Fibroblast of lung (primary cell): ENCODE data around the gene MYO5B. TPM values are rescaled to one million over a fixed set of nuclear protein-coding genes. Genes with fewer than 3 reads are reported as not detected.

ENCODE experiments used
- DNase-seq, 2 donors: peaks; one replicate each; pipeline versions ENCODE4 v3.0.0 to v3.0.0-alpha.2; 2010; ENCODE audit warnings: low read depth in 2 of 2
- H2AFZ ChIP-seq: 2 replicates; pipeline ENCODE4 v1.5.1; 2012; ENCODE audit warnings: low read length, control low read depth, inconsistent platforms
- H3K27ac ChIP-seq: 2 replicates; pipeline ENCODE4 v1.5.1; 2011; ENCODE audit warnings: low read length, control low read depth; ENCODE audit not compliant: insufficient read depth
- H3K27me3 ChIP-seq: 2 replicates; pipeline ENCODE4 v1.5.1; 2011; ENCODE audit warnings: mild to moderate bottlenecking, low read length; ENCODE audit not compliant: control insufficient read depth, insufficient read depth
- H3K36me3 ChIP-seq: 2 replicates; pipeline ENCODE4 v1.5.1; 2011; ENCODE audit warnings: low read length; ENCODE audit not compliant: control insufficient read depth, insufficient read depth
- H3K4me1 ChIP-seq: 2 replicates; pipeline ENCODE4 v1.5.1; 2011; ENCODE audit warnings: low read length; ENCODE audit not compliant: control insufficient read depth, insufficient read depth; ENCODE audit errors: extremely low read depth
- H3K4me2 ChIP-seq: 2 replicates; pipeline ENCODE4 v1.5.1; 2011; ENCODE audit warnings: low read length, control low read depth; ENCODE audit not compliant: insufficient read depth; ENCODE audit errors: extremely low read depth
- H3K4me3 ChIP-seq, 4 experiments: fragments of 200-600 bp in 1 of 4; sonication (generic) in 1 of 4; replicated peaks in 1 of 4; 2 replicates each; pipeline ENCODE4 v1.5.1; 2011 to 2016; ENCODE audit warnings: low read length in 4 of 4, low read depth in 3 of 4, mild to moderate bottlenecking in 3 of 4, control low read depth in 2 of 4, inconsistent platforms in 1 of 4, mixed read lengths in 1 of 4; ENCODE audit not compliant: insufficient read depth in 1 of 4; ENCODE audit errors: control extremely low read depth in 1 of 4
- H3K79me2 ChIP-seq: 2 replicates; pipeline ENCODE4 v1.5.1; 2012; ENCODE audit warnings: mild to moderate bottlenecking, low read length, inconsistent platforms; ENCODE audit not compliant: control insufficient read depth, insufficient read depth
- H3K9ac ChIP-seq: 2 replicates; pipeline ENCODE4 v1.5.1; 2011; ENCODE audit warnings: mild to moderate bottlenecking, low read length, control low read depth; ENCODE audit not compliant: insufficient read depth
- H3K9me3 ChIP-seq: 2 replicates; pipeline ENCODE4 v1.5.1; 2012; ENCODE audit warnings: low read depth, low read length; ENCODE audit not compliant: control insufficient read depth, insufficient read depth
- H4K20me1 ChIP-seq: 2 replicates; pipeline ENCODE4 v1.5.1; 2011; ENCODE audit warnings: low read length; ENCODE audit not compliant: control insufficient read depth, insufficient read depth; ENCODE audit errors: extremely low read depth
- CTCF ChIP-seq, 2 donors: IDR thresholded peaks in 1 of 2; conservative IDR thresholded peaks in 1 of 2; 1 replicate in 1 of 2; 2 replicates in 1 of 2; pipeline ENCODE4 v1.5.1; 2011 to 2012; ENCODE audit warnings: low read length in 2 of 2, control low read depth in 1 of 2, inconsistent platforms in 1 of 2, low read depth in 1 of 2, mild to moderate bottlenecking in 1 of 2
- EZH2 ChIP-seq: IDR thresholded peaks from 2 replicates; pipeline ENCODE4 v1.5.1; 2012; ENCODE audit warnings: low read length, control low read depth, mild to moderate bottlenecking; ENCODE audit errors: missing control alignments
- polyA plus RNA-seq, 2 donors: library from polyadenylated mRNA; depleted of rRNA in 1 of 2; stranded (reverse) in 1 of 2; unstranded in 1 of 2; fragments of >200 nt; gene quantifications; 2 replicates each; pipeline ENCODE4 v1.2.1, GENCODE V29; 2011 to 2012; ENCODE audit warnings: missing spikeins in 1 of 2
- total RNA-seq: library from RNA; depleted of rRNA; stranded (reverse); fragments of >200 nt; gene quantifications from 2 replicates; pipeline ENCODE4 v1.2.1, GENCODE V29; 2014

MYO5B gene
- total and polyA plus RNA-seq, 2 donors (not counting 1 experiment from before 2014, with no cell fraction given): under 0.01 to 0.06 TPM

- TF ChIP-seq CTCF (conservative IDR thresholded peaks at IDR 0.05 in 1 of 2, IDR thresholded peaks at IDR 0.05 in 1 of 2; ENCODE audit: low read depth in 1 of 2, low read length in 2 of 2) (no peak), EZH2 (no peak)
- no peak overlapping the region for H2AFZ ChIP-seq
These were observed 336.0 kb downstream of the MYO5B start for GRCh38 chr18:49859021-49859359.

GRCh38 chr18:49858309-49859020, 336.5 kb downstream of the MYO5B start:
- H3K9ac ChIP-seq: no peak overlapping the region
- no peak overlapping the region for H3K27ac ChIP-seq

More at GRCh38 chr18:49859021-49859359, 336.0 kb downstream of the MYO5B start:
- Histone ChIP-seq H3K27me3 (no peaks in the 10 kb centered on the region), H3K4me2 (no peak overlapping the region), H3K4me3 (no peak overlapping the region), H3K27ac (no peak overlapping the region), H3K36me3 (no peaks in the 10 kb centered on the region), H3K79me2 (no peaks in the 10 kb centered on the region), H3K9ac (no peak overlapping the region), H3K4me1 (no peaks in the 10 kb centered on the region), H4K20me1 (no peaks in the 10 kb centered on the region), H3K9me3 (no peaks in the 10 kb centered on the region)
- DNase-seq: no peak

GRCh38 chr18:49857708-49858107, 337.2 kb downstream of the MYO5B start:
- Histone ChIP-seq H3K4me2 (no peak overlapping the region), H3K9ac (no peak overlapping the region), H4K20me1 (no peaks in the 10 kb centered on the region), H3K27me3 (no peaks in the 10 kb centered on the region), H3K4me1 (no peaks in the 10 kb centered on the region), H2AFZ (no peak overlapping the region), H3K36me3 (no peaks in the 10 kb centered on the region), H3K79me2 (no peaks in the 10 kb centered on the region), H3K9me3 (no peaks in the 10 kb centered on the region), H3K27ac (no peak overlapping the region), H3K4me3 (no peak overlapping the region)
- no peak for TF ChIP-seq EZH2
- peak in 1 of 2 donors; percentile 14 for TF ChIP-seq CTCF (conservative IDR thresholded peaks at IDR 0.05 in 1 of 2, IDR thresholded peaks at IDR 0.05 in 1 of 2; ENCODE audit: low read depth in 1 of 2, low read length in 2 of 2)
- DNase-seq: no peak

More at GRCh38 chr18:49858309-49859020, 336.5 kb downstream of the MYO5B start:
- Histone ChIP-seq H3K79me2 (no peaks in the 10 kb centered on the region), H3K27me3 (no peaks in the 10 kb centered on the region), H3K9me3 (no peaks in the 10 kb centered on the region), H3K4me2 (no peak overlapping the region), H3K36me3 (no peaks in the 10 kb centered on the region), H2AFZ (no peak overlapping the region), H3K4me1 (no peaks in the 10 kb centered on the region), H3K4me3 (no peak overlapping the region), H4K20me1 (no peaks in the 10 kb centered on the region)
- DNase-seq: peak; percentile 62 to 79
- TF ChIP-seq CTCF (conservative IDR thresholded peaks at IDR 0.05 in 1 of 2, IDR thresholded peaks at IDR 0.05 in 1 of 2; ENCODE audit: low read depth in 1 of 2, low read length in 2 of 2): peak; percentile 87 to 96
- TF ChIP-seq EZH2: no peak
